ENCODE results near the gene PNPLA5. TPM values are rescaled to one million over a fixed set of nuclear protein-coding genes. Genes with fewer than 3 reads are reported as not detected.

The PNPLA5 gene
- not detected for polyA plus RNA-seq
- long read RNA-seq, donor 1, result 0 reads
- long read RNA-seq, donor 2, result 0 reads
- long read RNA-seq, donor 3, result 0 reads
- long read RNA-seq, donor 4, result 0 reads
- long read RNA-seq, donor 5, result 0 reads
- long read RNA-seq, donor 6, result 0 reads
- long read RNA-seq, donor 7, result 0 reads
- long read RNA-seq, donor 8, result 0 reads
- long read RNA-seq, donor 9, result 0 reads
- long read RNA-seq, donor 10, result 0 reads

GRCh38 chr22:43891360-43892182 lies at the start of gene PNPLA5:
Gene PNPLA5, minus strand, starts transcription at chr22:43892013. Its CDS starts 133 bp downstream, at chr22:43891880.
- DNase-seq (no peak), FAIRE-seq (no peak)
- Histone ChIP-seq H3K27ac (ENCODE audit: low read depth in 1 of 3, low read length in 2 of 3) (no peak within 1 kb of the TSS), H3K27me3 (ENCODE audit: control insufficient read depth in 3 of 3, insufficient read depth in 3 of 3, low read length in 3 of 3) (peaks cover 14 to 36% (median 27%) of the 10 kb centered on the region in 3 donors), H3K36me3 (ENCODE audit: control insufficient read depth in 3 of 3, insufficient read depth in 2 of 3, low read depth in 1 of 3, low read length in 3 of 3) (no peaks in the 10 kb centered on the region), H3K9me3 (ENCODE audit: control insufficient read depth in 2 of 2, insufficient read depth in 1 of 2, low read depth in 1 of 2, low read length in 1 of 2) (no peaks in the 10 kb centered on the region), H3K4me3 (ENCODE audit: low read depth in 1 of 3, low read length in 3 of 3) (no peak within 1 kb of the TSS), H3K4me1 (ENCODE audit: control insufficient read depth in 3 of 3, insufficient read depth in 2 of 3, low read depth in 1 of 3, low read length in 2 of 3) (no peaks in the 10 kb centered on the region)
- 2 to 5% (median 4%) methylated on average over 68 to 72 of the region's 72 CpGs for WGBS, 3 donors

GRCh38 chr22:43941449-43941848 lies 49.6 kb upstream of the PNPLA5 start:
- no peaks in the 10 kb centered on the region for H3K27me3 ChIP-seq (ENCODE audit: control insufficient read depth in 3 of 3, insufficient read depth in 3 of 3, low read length in 3 of 3)
- DNase-seq (no peak), FAIRE-seq (no peak)
- no peaks in the 10 kb centered on the region for H3K4me1 ChIP-seq (ENCODE audit: control insufficient read depth in 3 of 3, insufficient read depth in 2 of 3, low read depth in 1 of 3, low read length in 2 of 3)
- WGBS, 3 donors, result 77 to 87% (median 84%) methylated on average over 6 of the region's 6 CpGs
- H3K4me3 ChIP-seq (ENCODE audit: low read depth in 1 of 3, low read length in 3 of 3), result no peak overlapping the region
- no peak overlapping the region for H3K27ac ChIP-seq (ENCODE audit: low read depth in 1 of 3, low read length in 2 of 3)
- H3K9me3 ChIP-seq (ENCODE audit: control insufficient read depth in 2 of 2, insufficient read depth in 1 of 2, low read depth in 1 of 2, low read length in 1 of 2), result no peaks in the 10 kb centered on the region
- no peaks in the 10 kb centered on the region for H3K36me3 ChIP-seq (ENCODE audit: control insufficient read depth in 3 of 3, insufficient read depth in 2 of 3, low read depth in 1 of 3, low read length in 3 of 3)

DNA sequence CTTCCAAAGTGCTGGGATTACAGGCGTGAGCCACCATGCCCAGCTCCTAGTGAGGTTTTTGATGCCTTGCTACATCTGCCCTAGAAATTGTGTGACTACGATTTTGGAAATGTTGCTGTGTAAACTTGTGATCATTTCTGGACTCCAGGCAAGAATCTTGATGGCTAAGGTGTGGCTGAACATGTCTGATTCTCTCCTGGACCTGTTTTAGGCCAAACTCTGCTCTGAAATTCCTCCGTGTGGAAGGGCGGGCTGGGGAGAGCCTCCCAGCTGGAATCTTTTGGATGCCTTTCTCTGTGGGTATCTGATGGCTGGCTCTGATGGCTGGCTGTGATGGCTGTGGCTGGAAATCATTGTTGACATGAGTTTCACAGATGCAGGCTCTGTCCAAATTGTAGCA lies 40.0 kb upstream of the PNPLA5 start:
- Histone ChIP-seq H3K4me1 (ENCODE audit: control insufficient read depth in 3 of 3, insufficient read depth in 2 of 3, low read depth in 1 of 3, low read length in 2 of 3) (no peaks in the 10 kb centered on the region), H3K36me3 (ENCODE audit: control insufficient read depth in 3 of 3, insufficient read depth in 2 of 3, low read depth in 1 of 3, low read length in 3 of 3) (no peaks in the 10 kb centered on the region), H3K9me3 (ENCODE audit: control insufficient read depth in 2 of 2, insufficient read depth in 1 of 2, low read depth in 1 of 2, low read length in 1 of 2) (no peaks in the 10 kb centered on the region), H3K27me3 (ENCODE audit: control insufficient read depth in 3 of 3, insufficient read depth in 3 of 3, low read length in 3 of 3) (no peaks in the 10 kb centered on the region), H3K27ac (ENCODE audit: low read depth in 1 of 3, low read length in 2 of 3) (no peak overlapping the region), H3K4me3 (ENCODE audit: low read depth in 1 of 3, low read length in 3 of 3) (no peak overlapping the region)
- no peak for FAIRE-seq
- 85 to 90% (median 86%) methylated on average over 4 of the region's 4 CpGs for WGBS, 3 donors
- no peak for DNase-seq

DNA sequence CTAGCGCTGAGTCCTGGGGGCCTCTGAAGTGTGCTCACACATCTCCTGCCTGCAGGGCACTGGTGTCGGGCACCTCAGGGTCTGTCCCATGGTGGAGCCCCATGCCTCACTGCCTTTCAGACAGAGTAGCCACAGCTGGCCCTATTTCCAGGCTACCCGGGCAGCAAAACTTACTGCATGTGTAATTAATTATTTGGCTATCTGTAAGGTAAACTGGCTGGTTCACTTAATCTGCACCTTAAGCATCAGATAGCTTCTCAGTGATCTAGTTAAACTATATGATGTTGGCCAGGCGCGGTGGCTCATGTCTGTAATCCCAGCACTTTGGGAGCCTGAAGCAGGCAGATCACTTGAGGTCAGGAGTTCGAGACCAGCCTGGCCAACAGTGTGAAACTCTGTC lies 37.1 kb upstream of the PNPLA5 start:
- Histone ChIP-seq H3K27me3 (ENCODE audit: control insufficient read depth in 3 of 3, insufficient read depth in 3 of 3, low read length in 3 of 3) (no peaks in the 10 kb centered on the region), H3K27ac (ENCODE audit: low read depth in 1 of 3, low read length in 2 of 3) (no peak overlapping the region), H3K36me3 (ENCODE audit: control insufficient read depth in 3 of 3, insufficient read depth in 2 of 3, low read depth in 1 of 3, low read length in 3 of 3) (no peaks in the 10 kb centered on the region), H3K9me3 (ENCODE audit: control insufficient read depth in 2 of 2, insufficient read depth in 1 of 2, low read depth in 1 of 2, low read length in 1 of 2) (no peaks in the 10 kb centered on the region), H3K4me1 (ENCODE audit: control insufficient read depth in 3 of 3, insufficient read depth in 2 of 3, low read depth in 1 of 3, low read length in 2 of 3) (peaks cover 0 to 13% (median 0%) of the 10 kb centered on the region in 3 donors), H3K4me3 (ENCODE audit: low read depth in 1 of 3, low read length in 3 of 3) (no peak overlapping the region)
- no peak for FAIRE-seq
- WGBS, 3 donors, result 84 to 92% (median 87%) methylated on average over 6 of the region's 6 CpGs
- no peak for DNase-seq

DNA sequence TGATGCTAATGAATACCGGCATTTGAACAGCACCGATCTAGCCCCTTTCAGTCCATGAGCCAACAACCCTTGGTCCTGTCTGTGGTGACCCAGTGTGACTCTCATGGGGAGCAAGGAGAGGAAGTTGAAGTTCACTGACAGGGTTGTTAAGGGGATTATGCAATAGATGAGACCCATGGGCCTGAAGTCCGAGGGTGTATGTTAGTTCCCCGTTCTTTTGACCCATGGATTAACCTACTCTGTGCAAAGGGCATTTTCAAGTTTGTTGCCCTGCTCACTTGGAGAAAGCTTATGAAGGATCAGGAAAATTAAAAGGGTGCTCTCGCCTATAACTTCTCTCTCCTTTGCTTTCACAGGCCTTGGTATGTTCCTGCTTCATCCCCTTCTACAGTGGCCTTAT lies 36.7 kb upstream of the PNPLA5 start:
- Histone ChIP-seq H3K27me3 (ENCODE audit: control insufficient read depth in 3 of 3, insufficient read depth in 3 of 3, low read length in 3 of 3) (no peaks in the 10 kb centered on the region), H3K36me3 (ENCODE audit: control insufficient read depth in 3 of 3, insufficient read depth in 2 of 3, low read depth in 1 of 3, low read length in 3 of 3) (no peaks in the 10 kb centered on the region), H3K9me3 (ENCODE audit: control insufficient read depth in 2 of 2, insufficient read depth in 1 of 2, low read depth in 1 of 2, low read length in 1 of 2) (no peaks in the 10 kb centered on the region), H3K4me1 (ENCODE audit: control insufficient read depth in 3 of 3, insufficient read depth in 2 of 3, low read depth in 1 of 3, low read length in 2 of 3) (peaks cover 0 to 13% (median 0%) of the 10 kb centered on the region in 3 donors), H3K4me3 (ENCODE audit: low read depth in 1 of 3, low read length in 3 of 3) (no peak overlapping the region), H3K27ac (ENCODE audit: low read depth in 1 of 3, low read length in 2 of 3) (no peak overlapping the region)
- 69 to 71% (median 71%) methylated on average over 5 of the region's 5 CpGs for WGBS, 3 donors
- FAIRE-seq, result no peak
- DNase-seq, result peak; percentile 25 to 59

- Histone ChIP-seq H3K4me3 (ENCODE audit: low read depth in 1 of 3, low read length in 3 of 3) (no peak overlapping the region), H3K27ac (ENCODE audit: low read depth in 1 of 3, low read length in 2 of 3) (no peak overlapping the region)
- FAIRE-seq, result no peak
These were observed 34.5 kb upstream of the PNPLA5 start for GRCh38 chr22:43926349-43926710.

GRCh38 chr22:43925433-43926348 lies 33.9 kb upstream of the PNPLA5 start:
- H3K4me3 ChIP-seq (ENCODE audit: low read depth in 1 of 3, low read length in 3 of 3), result no peak overlapping the region
- peak; percentile 59 to 70 for DNase-seq
- peak overlapping the region; percentile 1 to 78 (median 35) for H3K27ac ChIP-seq (ENCODE audit: low read depth in 1 of 3, low read length in 2 of 3)

More at GRCh38 chr22:43926349-43926710, 34.5 kb upstream of the PNPLA5 start:
- Histone ChIP-seq H3K4me1 (ENCODE audit: control insufficient read depth in 3 of 3, insufficient read depth in 2 of 3, low read depth in 1 of 3, low read length in 2 of 3) (peaks cover 0 to 13% (median 0%) of the 10 kb centered on the region in 3 donors), H3K27me3 (ENCODE audit: control insufficient read depth in 3 of 3, insufficient read depth in 3 of 3, low read length in 3 of 3) (no peaks in the 10 kb centered on the region), H3K36me3 (ENCODE audit: control insufficient read depth in 3 of 3, insufficient read depth in 2 of 3, low read depth in 1 of 3, low read length in 3 of 3) (no peaks in the 10 kb centered on the region), H3K9me3 (ENCODE audit: control insufficient read depth in 2 of 2, insufficient read depth in 1 of 2, low read depth in 1 of 2, low read length in 1 of 2) (no peaks in the 10 kb centered on the region)
- whole genome bisulfite sequencing, 3 donors, result 74 to 93% (median 91%) methylated on average over 1 of the region's 1 CpG
- no peak for DNase-seq

GRCh38 chr22:43924877-43925276 lies 33.1 kb upstream of the PNPLA5 start:
- Histone ChIP-seq H3K4me1 (ENCODE audit: control insufficient read depth in 3 of 3, insufficient read depth in 2 of 3, low read depth in 1 of 3, low read length in 2 of 3) (peaks cover 0 to 13% (median 0%) of the 10 kb centered on the region in 3 donors), H3K4me3 (ENCODE audit: low read depth in 1 of 3, low read length in 3 of 3) (no peak overlapping the region), H3K9me3 (ENCODE audit: control insufficient read depth in 2 of 2, insufficient read depth in 1 of 2, low read depth in 1 of 2, low read length in 1 of 2) (no peaks in the 10 kb centered on the region), H3K27ac (ENCODE audit: low read depth in 1 of 3, low read length in 2 of 3) (peak overlapping the region; percentile 1 to 78 (median 35)), H3K36me3 (ENCODE audit: control insufficient read depth in 3 of 3, insufficient read depth in 2 of 3, low read depth in 1 of 3, low read length in 3 of 3) (no peaks in the 10 kb centered on the region), H3K27me3 (ENCODE audit: control insufficient read depth in 3 of 3, insufficient read depth in 3 of 3, low read length in 3 of 3) (no peaks in the 10 kb centered on the region)
- no peak for FAIRE-seq
- WGBS, 3 donors, result 43 to 63% (median 58%) methylated on average over 7 of the region's 7 CpGs
- DNase-seq, result no peak

More at GRCh38 chr22:43925433-43926348, 33.9 kb upstream of the PNPLA5 start:
- WGBS, 3 donors, result 18 to 56% (median 29%) methylated on average over 6 of the region's 6 CpGs
- H3K9me3 ChIP-seq (ENCODE audit: control insufficient read depth in 2 of 2, insufficient read depth in 1 of 2, low read depth in 1 of 2, low read length in 1 of 2), result no peaks in the 10 kb centered on the region
- peaks cover 0 to 13% (median 0%) of the 10 kb centered on the region in 3 donors for H3K4me1 ChIP-seq (ENCODE audit: control insufficient read depth in 3 of 3, insufficient read depth in 2 of 3, low read depth in 1 of 3, low read length in 2 of 3)
- H3K36me3 ChIP-seq (ENCODE audit: control insufficient read depth in 3 of 3, insufficient read depth in 2 of 3, low read depth in 1 of 3, low read length in 3 of 3), result no peaks in the 10 kb centered on the region
- FAIRE-seq, result no peak
- no peaks in the 10 kb centered on the region for H3K27me3 ChIP-seq (ENCODE audit: control insufficient read depth in 3 of 3, insufficient read depth in 3 of 3, low read length in 3 of 3)

Measured in small intestine (tissue), 16 donors.